ENCODE measurements around the gene GNGT1.

Gene GNGT1

DNA sequence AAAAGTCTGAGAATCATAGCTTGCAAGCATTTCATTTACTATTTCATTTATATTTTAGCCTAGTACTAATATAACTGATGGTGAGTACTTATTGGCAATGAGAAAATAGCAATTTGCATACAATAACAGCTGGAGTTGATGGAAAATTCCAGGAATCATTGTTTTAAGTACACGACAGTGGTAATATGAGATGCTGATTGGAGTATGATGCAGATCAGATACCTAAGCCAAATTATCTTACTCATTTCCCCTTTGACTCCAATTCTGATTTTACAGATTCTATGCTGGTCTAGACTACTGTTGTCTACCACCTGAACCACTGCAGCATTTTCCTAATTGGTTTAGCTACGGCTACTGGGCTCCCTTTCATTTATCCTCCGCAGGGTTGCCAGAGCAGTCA lies 51.8 kb downstream of the GNGT1 start:
- TF ChIP-seq, protein P1, sequence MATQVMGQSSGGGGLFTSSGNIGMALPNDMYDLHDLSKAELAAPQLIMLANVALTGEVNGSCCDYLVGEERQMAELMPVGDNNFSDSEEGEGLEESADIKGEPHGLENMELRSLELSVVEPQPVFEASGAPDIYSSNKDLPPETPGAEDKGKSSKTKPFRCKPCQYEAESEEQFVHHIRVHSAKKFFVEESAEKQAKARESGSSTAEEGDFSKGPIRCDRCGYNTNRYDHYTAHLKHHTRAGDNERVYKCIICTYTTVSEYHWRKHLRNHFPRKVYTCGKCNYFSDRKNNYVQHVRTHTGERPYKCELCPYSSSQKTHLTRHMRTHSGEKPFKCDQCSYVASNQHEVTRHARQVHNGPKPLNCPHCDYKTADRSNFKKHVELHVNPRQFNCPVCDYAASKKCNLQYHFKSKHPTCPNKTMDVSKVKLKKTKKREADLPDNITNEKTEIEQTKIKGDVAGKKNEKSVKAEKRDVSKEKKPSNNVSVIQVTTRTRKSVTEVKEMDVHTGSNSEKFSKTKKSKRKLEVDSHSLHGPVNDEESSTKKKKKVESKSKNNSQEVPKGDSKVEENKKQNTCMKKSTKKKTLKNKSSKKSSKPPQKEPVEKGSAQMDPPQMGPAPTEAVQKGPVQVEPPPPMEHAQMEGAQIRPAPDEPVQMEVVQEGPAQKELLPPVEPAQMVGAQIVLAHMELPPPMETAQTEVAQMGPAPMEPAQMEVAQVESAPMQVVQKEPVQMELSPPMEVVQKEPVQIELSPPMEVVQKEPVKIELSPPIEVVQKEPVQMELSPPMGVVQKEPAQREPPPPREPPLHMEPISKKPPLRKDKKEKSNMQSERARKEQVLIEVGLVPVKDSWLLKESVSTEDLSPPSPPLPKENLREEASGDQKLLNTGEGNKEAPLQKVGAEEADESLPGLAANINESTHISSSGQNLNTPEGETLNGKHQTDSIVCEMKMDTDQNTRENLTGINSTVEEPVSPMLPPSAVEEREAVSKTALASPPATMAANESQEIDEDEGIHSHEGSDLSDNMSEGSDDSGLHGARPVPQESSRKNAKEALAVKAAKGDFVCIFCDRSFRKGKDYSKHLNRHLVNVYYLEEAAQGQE (IDR thresholded peaks at IDR 0.05; ENCODE audit: insufficient replicate concordance, low read depth) = no peak
- TF ChIP-seq, protein P2, sequence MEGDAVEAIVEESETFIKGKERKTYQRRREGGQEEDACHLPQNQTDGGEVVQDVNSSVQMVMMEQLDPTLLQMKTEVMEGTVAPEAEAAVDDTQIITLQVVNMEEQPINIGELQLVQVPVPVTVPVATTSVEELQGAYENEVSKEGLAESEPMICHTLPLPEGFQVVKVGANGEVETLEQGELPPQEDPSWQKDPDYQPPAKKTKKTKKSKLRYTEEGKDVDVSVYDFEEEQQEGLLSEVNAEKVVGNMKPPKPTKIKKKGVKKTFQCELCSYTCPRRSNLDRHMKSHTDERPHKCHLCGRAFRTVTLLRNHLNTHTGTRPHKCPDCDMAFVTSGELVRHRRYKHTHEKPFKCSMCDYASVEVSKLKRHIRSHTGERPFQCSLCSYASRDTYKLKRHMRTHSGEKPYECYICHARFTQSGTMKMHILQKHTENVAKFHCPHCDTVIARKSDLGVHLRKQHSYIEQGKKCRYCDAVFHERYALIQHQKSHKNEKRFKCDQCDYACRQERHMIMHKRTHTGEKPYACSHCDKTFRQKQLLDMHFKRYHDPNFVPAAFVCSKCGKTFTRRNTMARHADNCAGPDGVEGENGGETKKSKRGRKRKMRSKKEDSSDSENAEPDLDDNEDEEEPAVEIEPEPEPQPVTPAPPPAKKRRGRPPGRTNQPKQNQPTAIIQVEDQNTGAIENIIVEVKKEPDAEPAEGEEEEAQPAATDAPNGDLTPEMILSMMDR (IDR thresholded peaks at IDR 0.05; ENCODE audit: insufficient read depth, low read length) = no peak
- TF ChIP-seq SPI1 (IDR thresholded peaks at IDR 0.05; ENCODE audit: borderline replicate concordance, low read depth) (no peak), GABPA (IDR thresholded peaks at IDR 0.05; ENCODE audit: low read depth) (no peak), POLR2AphosphoS5 (IDR thresholded peaks at IDR 0.05; ENCODE audit: low read depth) (no peak)
- no peak overlapping the region for H3K27ac ChIP-seq (replicated peaks)
- no peaks in the 10 kb centered on the region for H3K27me3 ChIP-seq (ENCODE audit: insufficient read depth, poor library complexity, severe bottlenecking)
- DNase-seq (ENCODE audit: low read depth in 1 of 2, low spot score in 1 of 2) = no peak
- no peak overlapping the region for H3K4me3 ChIP-seq (replicated peaks; ENCODE audit: insufficient read depth, low read length)

DNA sequence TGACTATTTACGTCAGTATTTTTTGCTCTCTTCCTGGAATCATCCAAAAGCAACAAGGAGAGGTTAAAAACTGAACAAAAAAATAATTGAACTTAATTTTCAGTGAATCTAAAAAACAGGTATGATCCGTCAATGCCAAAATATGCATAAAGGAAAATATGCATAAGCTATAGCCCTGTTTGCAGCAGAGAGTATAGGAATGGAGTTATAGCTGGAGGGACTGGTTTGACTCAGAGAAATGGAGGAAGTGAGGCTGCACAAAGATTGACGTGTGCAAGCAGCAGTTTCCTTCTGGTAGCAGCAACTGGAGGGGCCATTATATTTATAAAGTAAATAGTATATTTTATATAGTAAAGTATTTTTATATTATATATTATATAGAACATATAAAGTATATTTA lies 52.3 kb downstream of the GNGT1 start:
- TF ChIP-seq POLR2AphosphoS5 (IDR thresholded peaks at IDR 0.05; ENCODE audit: low read depth) (no peak), SPI1 (IDR thresholded peaks at IDR 0.05; ENCODE audit: borderline replicate concordance, low read depth) (no peak), GABPA (IDR thresholded peaks at IDR 0.05; ENCODE audit: low read depth) (no peak)
- TF ChIP-seq, protein P1 (IDR thresholded peaks at IDR 0.05; ENCODE audit: insufficient replicate concordance, low read depth) = no peak
- TF ChIP-seq, protein P2 (IDR thresholded peaks at IDR 0.05; ENCODE audit: insufficient read depth, low read length) = no peak
- no peak overlapping the region for H3K4me3 ChIP-seq (replicated peaks; ENCODE audit: insufficient read depth, low read length)
- no peak overlapping the region for H3K27ac ChIP-seq (replicated peaks)
- DNase-seq (ENCODE audit: low read depth in 1 of 2, low spot score in 1 of 2) = no peak
- no peaks in the 10 kb centered on the region for H3K27me3 ChIP-seq (ENCODE audit: insufficient read depth, poor library complexity, severe bottlenecking)
